ENCODE measurements around the gene GMCL1. TPM values are rescaled to one million over a fixed set of nuclear protein-coding genes. Genes with fewer than 3 reads are reported as not detected.

GMCL1 gene
- total and polyA plus RNA-seq, 2 of the 13 experiments (the other 11 are each of a cell fraction or from before 2014, with no cell fraction given): 18.7 to 24.0 TPM

DNA sequence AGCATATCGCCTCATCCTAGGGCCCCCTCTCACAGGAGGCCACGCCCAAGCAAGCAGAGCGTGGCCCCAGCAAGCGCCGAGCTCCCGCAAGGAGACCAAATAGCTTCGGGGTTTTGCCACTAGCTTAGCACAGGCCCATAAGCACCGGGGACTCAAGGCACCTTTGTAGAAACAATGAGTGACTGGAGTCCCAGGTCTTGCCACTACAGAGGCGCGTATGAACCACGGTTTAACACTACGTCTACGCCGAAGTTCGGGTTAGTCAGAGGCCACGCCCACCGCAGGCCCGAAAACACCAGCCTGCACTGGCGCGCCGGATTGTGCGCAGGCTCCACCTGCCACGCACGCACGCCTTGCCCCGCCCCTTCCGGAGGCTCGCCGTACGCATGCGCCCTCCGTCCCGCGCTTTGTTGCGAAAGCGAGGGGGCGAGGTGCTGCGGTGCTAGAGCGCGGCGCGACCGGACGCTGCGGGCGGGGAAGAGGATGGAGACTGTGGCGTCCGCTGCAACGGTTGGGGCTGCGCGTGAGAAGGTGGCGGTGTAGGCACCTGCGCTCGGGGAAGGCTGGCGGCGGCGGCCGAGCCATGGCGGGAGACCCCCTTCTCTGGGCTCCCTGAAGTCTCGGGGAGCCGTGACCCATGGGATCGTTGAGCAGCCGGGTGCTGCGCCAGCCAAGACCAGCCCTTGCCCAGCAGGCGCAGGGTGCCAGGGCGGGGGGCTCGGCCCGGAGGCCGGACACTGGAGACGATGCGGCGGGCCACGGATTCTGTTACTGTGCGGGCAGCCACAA is at the start of gene GMCL1 (continued):
- TF ChIP-seq, protein P1, sequence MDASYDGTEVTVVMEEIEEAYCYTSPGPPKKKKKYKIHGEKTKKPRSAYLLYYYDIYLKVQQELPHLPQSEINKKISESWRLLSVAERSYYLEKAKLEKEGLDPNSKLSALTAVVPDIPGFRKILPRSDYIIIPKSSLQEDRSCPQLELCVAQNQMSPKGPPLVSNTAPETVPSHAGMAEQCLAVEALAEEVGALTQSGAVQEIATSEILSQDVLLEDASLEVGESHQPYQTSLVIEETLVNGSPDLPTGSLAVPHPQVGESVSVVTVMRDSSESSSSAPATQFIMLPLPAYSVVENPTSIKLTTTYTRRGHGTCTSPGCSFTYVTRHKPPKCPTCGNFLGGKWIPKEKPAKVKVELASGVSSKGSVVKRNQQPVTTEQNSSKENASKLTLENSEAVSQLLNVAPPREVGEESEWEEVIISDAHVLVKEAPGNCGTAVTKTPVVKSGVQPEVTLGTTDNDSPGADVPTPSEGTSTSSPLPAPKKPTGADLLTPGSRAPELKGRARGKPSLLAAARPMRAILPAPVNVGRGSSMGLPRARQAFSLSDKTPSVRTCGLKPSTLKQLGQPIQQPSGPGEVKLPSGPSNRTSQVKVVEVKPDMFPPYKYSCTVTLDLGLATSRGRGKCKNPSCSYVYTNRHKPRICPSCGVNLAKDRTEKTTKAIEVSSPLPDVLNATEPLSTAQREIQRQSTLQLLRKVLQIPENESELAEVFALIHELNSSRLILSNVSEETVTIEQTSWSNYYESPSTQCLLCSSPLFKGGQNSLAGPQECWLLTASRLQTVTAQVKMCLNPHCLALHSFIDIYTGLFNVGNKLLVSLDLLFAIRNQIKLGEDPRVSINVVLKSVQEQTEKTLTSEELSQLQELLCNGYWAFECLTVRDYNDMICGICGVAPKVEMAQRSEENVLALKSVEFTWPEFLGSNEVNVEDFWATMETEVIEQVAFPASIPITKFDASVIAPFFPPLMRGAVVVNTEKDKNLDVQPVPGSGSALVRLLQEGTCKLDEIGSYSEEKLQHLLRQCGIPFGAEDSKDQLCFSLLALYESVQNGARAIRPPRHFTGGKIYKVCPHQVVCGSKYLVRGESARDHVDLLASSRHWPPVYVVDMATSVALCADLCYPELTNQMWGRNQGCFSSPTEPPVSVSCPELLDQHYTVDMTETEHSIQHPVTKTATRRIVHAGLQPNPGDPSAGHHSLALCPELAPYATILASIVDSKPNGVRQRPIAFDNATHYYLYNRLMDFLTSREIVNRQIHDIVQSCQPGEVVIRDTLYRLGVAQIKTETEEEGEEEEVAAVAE (CRISPR knock-in tag; IDR thresholded peaks at IDR 0.05; ENCODE audit: borderline replicate concordance): peak; percentile 90; the same call in 1 of the 2 replicates
- TF ChIP-seq, protein P2, sequence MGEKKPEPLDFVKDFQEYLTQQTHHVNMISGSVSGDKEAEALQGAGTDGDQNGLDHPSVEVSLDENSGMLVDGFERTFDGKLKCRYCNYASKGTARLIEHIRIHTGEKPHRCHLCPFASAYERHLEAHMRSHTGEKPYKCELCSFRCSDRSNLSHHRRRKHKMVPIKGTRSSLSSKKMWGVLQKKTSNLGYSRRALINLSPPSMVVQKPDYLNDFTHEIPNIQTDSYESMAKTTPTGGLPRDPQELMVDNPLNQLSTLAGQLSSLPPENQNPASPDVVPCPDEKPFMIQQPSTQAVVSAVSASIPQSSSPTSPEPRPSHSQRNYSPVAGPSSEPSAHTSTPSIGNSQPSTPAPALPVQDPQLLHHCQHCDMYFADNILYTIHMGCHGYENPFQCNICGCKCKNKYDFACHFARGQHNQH (CRISPR knock-in tag; IDR thresholded peaks at IDR 0.05): peak; percentile 99
- no peak for TF ChIP-seq SNRNP70 (IDR thresholded peaks at IDR 0.05; ENCODE audit: low read depth, low read length)
- TF ChIP-seq ZNF331 (CRISPR knock-in tag; IDR thresholded peaks at IDR 0.05): peak; percentile 93
- TF ChIP-seq NKX3-1 (CRISPR knock-in tag; IDR thresholded peaks at IDR 0.05): peak; percentile 22; the same call in 1 of the 2 replicates
- 0 out of 2 replicates have a peak, but pooled peaks have one; percentile 17 for TF ChIP-seq ZNF180 (CRISPR knock-in tag; IDR thresholded peaks at IDR 0.05; ENCODE audit: borderline replicate concordance, low read depth)
- TF ChIP-seq, protein P3, sequence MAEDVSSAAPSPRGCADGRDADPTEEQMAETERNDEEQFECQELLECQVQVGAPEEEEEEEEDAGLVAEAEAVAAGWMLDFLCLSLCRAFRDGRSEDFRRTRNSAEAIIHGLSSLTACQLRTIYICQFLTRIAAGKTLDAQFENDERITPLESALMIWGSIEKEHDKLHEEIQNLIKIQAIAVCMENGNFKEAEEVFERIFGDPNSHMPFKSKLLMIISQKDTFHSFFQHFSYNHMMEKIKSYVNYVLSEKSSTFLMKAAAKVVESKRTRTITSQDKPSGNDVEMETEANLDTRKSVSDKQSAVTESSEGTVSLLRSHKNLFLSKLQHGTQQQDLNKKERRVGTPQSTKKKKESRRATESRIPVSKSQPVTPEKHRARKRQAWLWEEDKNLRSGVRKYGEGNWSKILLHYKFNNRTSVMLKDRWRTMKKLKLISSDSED (CRISPR knock-in tag; IDR thresholded peaks at IDR 0.05): peak; percentile 62; the same call in 1 of the 2 replicates
- TF ChIP-seq ZNF782 (CRISPR knock-in tag; IDR thresholded peaks at IDR 0.05; ENCODE audit: borderline replicate concordance): peak; percentile 79
- no peak for TF ChIP-seq SMARCC2 (IDR thresholded peaks at IDR 0.05)
- peak; percentile 87; the same call in 1 of the 2 replicates for TF ChIP-seq JDP2 (CRISPR knock-in tag; IDR thresholded peaks at IDR 0.05; ENCODE audit: borderline replicate concordance)
- TF ChIP-seq GABPB1 (CRISPR knock-in tag; IDR thresholded peaks at IDR 0.05): peak; percentile 100
- TF ChIP-seq ZBTB7B (CRISPR knock-in tag; IDR thresholded peaks at IDR 0.05): peak; percentile 72
- TF ChIP-seq ZFP1 (CRISPR knock-in tag; IDR thresholded peaks at IDR 0.05): no peak; the same call in 1 of the 2 replicates
- no peak for TF ChIP-seq PAF1 (CRISPR knock-in tag; IDR thresholded peaks at IDR 0.05)
- TF ChIP-seq ZBTB8A (CRISPR knock-in tag; IDR thresholded peaks at IDR 0.05; ENCODE audit: borderline replicate concordance, low read depth): no peak
- peak; percentile 97 for TF ChIP-seq REPIN1 (CRISPR knock-in tag; IDR thresholded peaks at IDR 0.05; ENCODE audit: borderline replicate concordance, low read depth)
- TF ChIP-seq, protein P4, sequence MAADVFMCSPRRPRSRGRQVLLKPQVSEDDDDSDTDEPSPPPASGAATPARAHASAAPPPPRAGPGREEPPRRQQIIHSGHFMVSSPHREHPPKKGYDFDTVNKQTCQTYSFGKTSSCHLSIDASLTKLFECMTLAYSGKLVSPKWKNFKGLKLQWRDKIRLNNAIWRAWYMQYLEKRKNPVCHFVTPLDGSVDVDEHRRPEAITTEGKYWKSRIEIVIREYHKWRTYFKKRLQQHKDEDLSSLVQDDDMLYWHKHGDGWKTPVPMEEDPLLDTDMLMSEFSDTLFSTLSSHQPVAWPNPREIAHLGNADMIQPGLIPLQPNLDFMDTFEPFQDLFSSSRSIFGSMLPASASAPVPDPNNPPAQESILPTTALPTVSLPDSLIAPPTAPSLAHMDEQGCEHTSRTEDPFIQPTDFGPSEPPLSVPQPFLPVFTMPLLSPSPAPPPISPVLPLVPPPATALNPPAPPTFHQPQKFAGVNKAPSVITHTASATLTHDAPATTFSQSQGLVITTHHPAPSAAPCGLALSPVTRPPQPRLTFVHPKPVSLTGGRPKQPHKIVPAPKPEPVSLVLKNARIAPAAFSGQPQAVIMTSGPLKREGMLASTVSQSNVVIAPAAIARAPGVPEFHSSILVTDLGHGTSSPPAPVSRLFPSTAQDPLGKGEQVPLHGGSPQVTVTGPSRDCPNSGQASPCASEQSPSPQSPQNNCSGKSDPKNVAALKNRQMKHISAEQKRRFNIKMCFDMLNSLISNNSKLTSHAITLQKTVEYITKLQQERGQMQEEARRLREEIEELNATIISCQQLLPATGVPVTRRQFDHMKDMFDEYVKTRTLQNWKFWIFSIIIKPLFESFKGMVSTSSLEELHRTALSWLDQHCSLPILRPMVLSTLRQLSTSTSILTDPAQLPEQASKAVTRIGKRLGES (CRISPR knock-in tag; IDR thresholded peaks at IDR 0.05; ENCODE audit: borderline replicate concordance): no peak
- TF ChIP-seq FOXP1 (IDR thresholded peaks at IDR 0.05): no peak
- TF ChIP-seq FOXP1 (CRISPR knock-in tag; IDR thresholded peaks at IDR 0.05): peak; percentile 54
- TF ChIP-seq PITX1 (CRISPR knock-in tag; IDR thresholded peaks at IDR 0.05): peak; percentile 88
